GM19351 (cell line): ENCODE results near the gene EDEM2.
"Not testable (repeated sequence)": the region's sequence is repeated elsewhere in the genome, so short reads cannot be mapped to it uniquely, and the experiment has no call there.

Experiments
- ATAC-seq: cut with Tn5 transposase; IDR thresholded peaks from one replicate; pipeline ENCODE4 v1.9.1; 2021; ENCODE audit warnings: mild to moderate bottlenecking, moderate library complexity; ENCODE audit not compliant: unreplicated experiment

The EDEM2 gene

GRCh38 chr20:35168701-35169409 is 21.7 kb upstream of the EDEM2 start:
- not testable (repeated sequence) for ATAC-seq

- ATAC-seq: no peak
Measured at GRCh38 chr20:35167787-35168186, 20.7 kb upstream of the EDEM2 start.

GRCh38 chr20:35166242-35166830 is 19.2 kb upstream of the EDEM2 start:
- no peak for ATAC-seq

GRCh38 chr20:35165221-35166185 is 18.4 kb upstream of the EDEM2 start:
- no peak for ATAC-seq

- ATAC-seq: not testable (repeated sequence)
Measured at GRCh38 chr20:35164531-35164930, 17.4 kb upstream of the EDEM2 start.

- ATAC-seq: not testable (repeated sequence)
Measured at GRCh38 chr20:35160341-35160740, 13.2 kb upstream of the EDEM2 start.

- ATAC-seq: no peak
Measured at GRCh38 chr20:35156978-35157377, 9.8 kb upstream of the EDEM2 start.

- ATAC-seq: no peak
Measured at GRCh38 chr20:35155936-35156335, 8.8 kb upstream of the EDEM2 start.

GRCh38 chr20:35151736-35152135 is 4.6 kb upstream of the EDEM2 start:
- no peak for ATAC-seq

GRCh38 chr20:35150846-35151579 is 3.9 kb upstream of the EDEM2 start:
- no peak for ATAC-seq

- ATAC-seq: peak; percentile 12
Measured at GRCh38 chr20:35147575-35148071, 487 bp upstream of the EDEM2 start.

- ATAC-seq: no peak
Measured at GRCh38 chr20:35146299-35146919, 727 bp downstream of the EDEM2 start.

- no peak for ATAC-seq
Measured at GRCh38 chr20:35145141-35145564, 2.0 kb downstream of the EDEM2 start.

- ATAC-seq: no peak
Measured at GRCh38 chr20:35144694-35145093, 2.4 kb downstream of the EDEM2 start.

GRCh38 chr20:35135867-35136586 is 11.1 kb downstream of the EDEM2 start:
- no peak for ATAC-seq

- ATAC-seq: no peak
Measured at GRCh38 chr20:35134880-35135279, 12.3 kb downstream of the EDEM2 start.

- ATAC-seq: no peak
Measured at GRCh38 chr20:35134472-35134871, 12.7 kb downstream of the EDEM2 start.

GRCh38 chr20:35133735-35134134 is 13.4 kb downstream of the EDEM2 start:
- no peak for ATAC-seq

- ATAC-seq: no peak
Measured at GRCh38 chr20:35133031-35133430, 14.1 kb downstream of the EDEM2 start.

GRCh38 chr20:35131934-35132333 is 15.2 kb downstream of the EDEM2 start:
- ATAC-seq: no peak
